NCI-H1694 treated with DMSO at 0.1 percent for 48 hours (cell line): ENCODE data around the gene DESI1.
"Not testable (repeated sequence)": the region's sequence is repeated elsewhere in the genome, so short reads cannot be mapped to it uniquely, and the experiment has no call there.

Experiments used
- DNase-seq: peaks from one replicate; lab custom pipeline; 2025; lab: John Stamatoyannopoulos, UW

The DESI1 gene

GRCh38 chr22:41620589-41621098 lies at the start of gene DESI1:
DESI1 (minus strand) TSS chr22:41621043; CDS start chr22:41620839, 204 bp downstream.
- no peak for DNase-seq

DNA sequence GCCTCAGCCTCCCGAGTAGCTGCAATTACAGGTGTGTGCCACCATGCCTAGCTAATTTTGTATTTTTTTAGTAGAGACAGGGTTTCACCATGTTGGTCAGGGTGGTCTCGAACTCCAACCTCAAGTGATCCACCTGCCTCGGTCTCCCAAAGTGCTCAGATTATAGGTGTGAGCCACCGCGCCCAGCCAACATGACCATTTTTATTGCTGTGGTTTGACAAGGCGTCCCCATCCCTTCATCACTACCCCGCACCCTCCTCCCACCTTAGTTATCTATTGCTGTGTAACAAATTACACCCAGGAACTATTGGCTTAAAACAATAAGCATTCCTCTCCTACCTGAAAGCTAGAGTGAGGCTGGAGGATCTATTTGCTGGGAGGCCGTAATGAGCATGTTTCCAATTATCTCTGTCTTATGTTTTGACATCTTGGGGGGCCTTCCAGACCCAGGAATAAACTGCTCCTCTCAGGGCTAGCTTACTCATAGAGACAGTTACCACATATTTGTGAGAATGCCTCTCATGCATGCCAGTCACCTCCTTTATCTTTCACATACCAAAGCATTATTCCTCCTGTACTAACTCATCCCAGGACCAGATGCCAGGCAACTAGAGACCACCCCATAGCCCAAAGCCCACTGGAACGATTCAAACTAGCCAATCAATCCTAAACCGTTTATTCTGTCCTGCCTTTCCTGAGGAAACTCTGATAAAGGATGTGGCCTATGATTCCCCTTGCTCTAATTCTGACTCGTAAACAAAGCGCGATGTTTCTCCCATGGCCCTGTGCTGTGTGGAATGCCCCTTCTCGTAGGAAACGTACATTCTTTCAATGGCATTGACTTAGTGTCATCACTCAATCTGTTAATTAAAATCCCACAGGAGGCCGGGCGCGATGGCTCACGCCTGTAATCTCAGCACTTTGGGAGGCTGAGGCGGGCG lies 48.4 kb upstream of the DESI1 start:
- DNase-seq, result no peak

GRCh38 chr22:41664951-41665350 lies 44.1 kb upstream of the DESI1 start:
- DNase-seq, result no peak

DNA sequence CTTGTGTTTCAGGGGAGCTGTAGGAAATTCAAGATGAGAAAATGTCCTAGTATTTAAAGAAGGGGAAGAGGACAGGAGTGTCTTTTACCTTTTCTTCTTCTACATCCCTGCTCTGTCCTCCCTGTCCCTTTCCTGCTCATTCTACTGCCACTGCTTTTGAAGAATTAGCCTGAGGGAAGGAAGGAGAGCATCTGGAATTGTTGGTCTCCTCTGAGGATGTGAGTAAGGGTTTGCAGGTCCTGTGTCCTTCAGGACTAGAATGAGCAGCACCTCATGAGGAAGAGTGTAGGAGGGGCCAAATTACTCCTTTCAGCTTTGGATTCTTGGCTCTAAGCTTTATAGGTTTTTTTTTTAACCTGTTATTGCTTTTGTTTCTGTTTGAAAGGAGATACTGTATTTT lies 43.6 kb upstream of the DESI1 start:
- no peak for DNase-seq

GRCh38 chr22:41663594-41663993 lies 42.8 kb upstream of the DESI1 start:
- DNase-seq, result not testable (repeated sequence)

DNA sequence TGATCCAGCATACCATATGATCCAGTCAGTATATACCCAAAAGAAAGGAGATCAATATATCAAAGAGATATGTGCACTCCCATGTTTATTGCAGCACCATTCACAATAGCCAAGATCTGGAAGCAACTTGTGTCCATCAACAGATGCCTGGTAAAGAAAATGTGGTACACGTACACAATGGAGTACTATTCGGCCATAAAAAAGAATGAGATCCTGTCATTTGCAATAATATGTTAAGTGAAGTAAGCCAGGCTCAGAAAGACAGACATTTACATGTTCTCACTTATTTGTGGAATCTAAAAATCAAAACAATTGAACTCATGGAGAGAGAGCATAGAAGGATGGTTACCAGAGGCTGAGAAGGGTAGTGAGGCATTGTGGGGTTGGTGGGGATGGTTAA lies 40.9 kb upstream of the DESI1 start:
- no peak for DNase-seq

DNA sequence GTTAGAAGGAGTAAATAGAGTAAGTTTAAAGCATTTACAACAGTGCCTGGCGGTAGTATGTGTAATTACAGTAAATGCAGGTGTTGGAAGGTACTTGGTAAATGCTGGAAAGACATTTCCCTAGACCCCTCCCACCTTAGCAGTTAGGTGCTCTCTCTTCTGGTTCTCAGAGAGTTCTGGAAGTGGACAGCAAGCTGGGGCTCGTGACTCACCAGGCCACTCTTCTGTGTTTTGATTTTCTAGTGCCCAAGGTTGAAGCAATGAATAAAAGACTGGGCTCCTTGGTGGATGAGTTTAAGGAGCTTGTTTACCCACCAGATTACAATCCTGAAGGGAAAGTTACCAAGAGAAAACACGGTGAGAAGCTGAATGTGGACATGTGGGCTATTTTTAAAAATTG lies 40.2 kb upstream of the DESI1 start:
- DNase-seq, result no peak

DNA sequence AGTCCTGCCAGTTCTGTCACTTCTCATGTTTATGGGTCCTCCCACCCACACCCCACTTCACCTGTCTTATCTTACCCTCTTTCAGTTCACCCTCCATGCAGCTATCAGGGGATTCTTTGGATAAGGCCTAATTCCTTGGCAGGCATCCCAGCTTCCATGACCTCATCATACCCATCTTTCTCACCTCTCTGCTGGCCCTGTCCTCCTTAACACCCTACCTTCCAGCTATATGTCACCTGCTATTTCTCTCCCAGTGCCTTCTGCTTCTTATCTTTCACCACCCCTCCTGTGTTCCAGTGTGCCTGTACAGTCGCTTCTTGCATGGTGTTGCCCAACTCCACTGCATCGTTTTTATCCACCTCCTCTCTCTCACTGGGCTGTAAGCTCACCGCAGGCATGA lies 39.6 kb upstream of the DESI1 start:
- no peak for DNase-seq

GRCh38 chr22:41659941-41660340 lies 39.1 kb upstream of the DESI1 start:
- no peak for DNase-seq

GRCh38 chr22:41658869-41659268 lies 38.0 kb upstream of the DESI1 start:
- DNase-seq, result no peak

DNA sequence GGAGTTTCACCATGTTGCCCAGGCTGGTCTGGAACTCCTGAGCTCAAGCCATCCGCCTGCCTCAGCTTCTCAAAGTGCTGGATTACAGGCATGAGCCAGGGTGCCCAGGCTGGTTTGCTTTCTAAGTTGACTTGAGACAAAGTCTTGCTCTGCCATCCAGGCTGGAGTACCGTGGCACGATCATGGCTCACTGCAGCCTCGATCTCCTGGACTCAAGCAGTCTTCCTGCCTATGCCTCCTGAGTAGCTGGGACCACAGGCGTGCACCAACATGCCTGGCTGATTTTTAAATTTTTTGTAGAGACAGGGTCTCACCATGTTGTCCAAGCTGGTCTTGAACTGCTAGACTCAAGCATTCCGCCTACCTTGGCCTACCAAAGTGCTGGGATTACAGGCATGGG lies 36.9 kb upstream of the DESI1 start:
- DNase-seq, result no peak

GRCh38 chr22:41656556-41656955 lies 35.7 kb upstream of the DESI1 start:
- DNase-seq, result no peak

DNA sequence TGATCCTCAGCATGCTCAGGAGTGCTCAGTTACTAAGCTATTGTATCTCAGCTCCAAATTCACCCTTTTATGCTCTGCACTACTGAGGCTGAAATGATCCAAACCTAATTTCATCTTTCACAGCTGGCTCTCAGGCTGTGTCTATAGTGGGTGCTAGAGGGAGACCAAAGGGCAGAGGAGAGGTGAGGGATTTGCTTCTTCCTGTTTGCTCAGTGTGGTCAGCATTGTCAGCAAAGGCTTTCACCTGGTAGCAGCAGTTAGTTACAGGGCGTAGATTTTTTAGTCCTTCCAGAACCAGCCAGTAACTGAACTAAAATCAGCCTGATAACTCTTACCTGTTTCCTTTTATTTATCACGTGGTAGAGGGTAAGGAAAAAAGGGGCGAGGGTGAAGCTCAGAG lies 33.5 kb upstream of the DESI1 start:
- no peak for DNase-seq

- no peak for DNase-seq
These were observed 30.0 kb upstream of the DESI1 start for GRCh38 chr22:41650821-41651220.

- DNase-seq, result no peak
These were observed 29.4 kb upstream of the DESI1 start for GRCh38 chr22:41650229-41650628.

DNA sequence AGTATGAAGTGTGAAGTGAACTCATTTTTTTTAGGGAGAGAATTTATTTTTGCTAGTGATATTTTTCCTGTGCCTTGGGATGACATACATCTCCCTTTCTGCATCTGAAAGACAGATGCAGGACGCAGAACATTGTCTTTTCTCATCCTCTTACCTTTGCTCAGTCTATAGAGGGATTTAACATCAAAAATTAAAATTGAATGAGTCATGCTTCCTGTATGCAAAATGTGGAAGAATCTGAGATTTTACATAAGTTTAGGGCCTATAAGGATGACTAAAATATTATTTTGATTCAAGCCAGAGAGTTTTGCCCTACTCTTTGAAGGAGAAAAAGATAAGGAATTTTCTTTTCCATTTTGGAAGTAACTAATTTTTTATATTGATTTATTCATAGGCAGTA lies 27.6 kb upstream of the DESI1 start:
- no peak for DNase-seq

- DNase-seq, result no peak
These were observed 26.9 kb upstream of the DESI1 start for GRCh38 chr22:41647771-41648170.

GRCh38 chr22:41642331-41643110 lies 21.7 kb upstream of the DESI1 start:
- DNase-seq, result no peak

- no peak for DNase-seq
These were observed 21.0 kb upstream of the DESI1 start for GRCh38 chr22:41641854-41642253.

DNA sequence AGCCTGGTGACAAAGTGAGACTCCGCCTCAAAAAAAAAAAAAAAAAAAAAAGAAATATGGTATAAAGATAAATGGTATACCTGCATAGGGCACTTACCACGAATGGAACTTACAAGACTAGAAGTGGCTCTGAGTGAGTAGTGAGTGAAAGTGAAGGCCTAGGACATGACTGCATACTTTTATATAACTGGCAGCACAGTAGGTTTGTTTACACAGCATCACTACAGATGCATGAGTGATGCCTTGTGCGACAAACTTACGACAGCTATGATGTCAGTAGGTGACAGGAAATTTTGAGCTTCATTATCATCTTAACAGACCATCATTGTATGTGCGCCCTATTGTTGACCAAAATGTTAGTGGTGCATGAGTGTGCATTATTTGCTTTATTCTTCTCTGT lies 17.9 kb upstream of the DESI1 start:
- no peak for DNase-seq

GRCh38 chr22:41638124-41638523 lies 17.3 kb upstream of the DESI1 start:
- DNase-seq, result no peak

DNA sequence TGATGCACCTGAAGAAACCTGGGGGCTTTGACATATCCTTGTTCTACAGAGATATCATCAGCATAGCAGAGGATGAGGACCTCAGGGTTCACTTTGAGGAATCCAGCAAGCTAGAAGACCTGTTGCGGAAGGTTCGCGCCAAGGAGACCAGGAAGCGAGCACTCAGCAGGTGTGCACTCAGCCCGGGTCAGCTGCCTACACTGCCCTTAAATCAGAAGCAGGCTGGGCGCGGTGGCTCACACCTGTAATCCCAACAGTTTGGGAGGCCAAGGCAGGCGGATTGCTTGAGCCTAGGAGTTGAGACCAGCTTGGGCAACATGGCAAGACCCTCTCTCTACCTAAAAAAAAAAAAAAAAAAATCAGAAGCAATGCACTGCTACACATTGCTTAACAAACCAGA lies 16.8 kb upstream of the DESI1 start:
- not testable (repeated sequence) for DNase-seq

DNA sequence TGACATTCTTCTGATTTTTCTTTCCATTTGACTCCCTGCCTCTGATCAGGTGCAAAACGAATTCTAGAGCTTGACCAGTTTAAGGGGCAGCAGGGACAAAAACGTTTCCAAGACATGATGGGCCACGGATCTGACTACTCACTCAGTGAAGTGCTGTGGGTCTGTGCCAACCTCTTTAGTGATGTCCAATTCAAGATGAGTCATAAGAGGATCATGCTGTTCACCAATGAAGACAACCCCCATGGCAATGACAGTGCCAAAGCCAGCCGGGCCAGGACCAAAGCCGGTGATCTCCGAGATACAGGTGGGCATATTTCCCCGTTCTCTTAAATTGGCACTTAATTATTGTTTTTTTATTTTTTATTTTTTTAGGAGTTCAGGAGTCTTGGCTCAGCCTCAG lies 15.6 kb upstream of the DESI1 start:
- no peak for DNase-seq
